BLaER1 treated with 17β-estradiol and CSF1 and Interleukin-3, amounts not matched to agents 10 nM and 100 nM (cell line): ENCODE data around the gene TOPBP1.
A peak's percentile ranks its signal among the peaks of the same experiment; 100 is the strongest.

Source experiments
- H3K27ac ChIP-seq, 11 experiments: shearing (Covaris generic); formaldehyde crosslinking; 2 replicates each; pipeline ENCODE4 v1.8.1; 2022
- H3K27me3 ChIP-seq, 11 experiments: shearing (Covaris generic); formaldehyde crosslinking; 2 replicates each; pipeline ENCODE4 v1.8.1; 2022
- H3K36me3 ChIP-seq, 11 experiments: shearing (Covaris generic); formaldehyde crosslinking; 2 replicates each; pipeline ENCODE4 v1.8.1; 2022
- H3K4me1 ChIP-seq, 10 experiments: shearing (Covaris generic); formaldehyde crosslinking; 2 replicates each; pipeline ENCODE4 v1.8.1; 2022
- H3K4me2 ChIP-seq, 11 experiments: shearing (Covaris generic); formaldehyde crosslinking; 2 replicates each; pipeline ENCODE4 v1.8.1; 2022
- H3K4me3 ChIP-seq, 10 experiments: shearing (Covaris generic); formaldehyde crosslinking; 2 replicates each; pipeline ENCODE4 v1.8.1; 2022
- H3K9ac ChIP-seq, 11 experiments: shearing (Covaris generic); formaldehyde crosslinking; 2 replicates each; pipeline ENCODE4 v1.8.1; 2022
- H3K9me3 ChIP-seq, 11 experiments: shearing (Covaris generic); formaldehyde crosslinking; replicated peaks in 1 of 11; 2 replicates each; pipeline ENCODE4 v1.8.1; 2022
- H4K20me1 ChIP-seq, 11 experiments: shearing (Covaris generic); formaldehyde crosslinking; 2 replicates each; pipeline ENCODE4 v1.8.1; 2022
- Cebpa-rat ChIP-seq, 11 experiments: shearing (Covaris generic); IDR thresholded peaks; 2 replicates each; pipeline ENCODE4 v1.8.1; 2022

Gene TOPBP1

GRCh38 chr3:133663569-133664313 is 2.0 kb upstream of the TOPBP1 start:
- Histone ChIP-seq H4K20me1 (peaks cover 0 to 22% (median 4%) of the 10 kb centered on the region in 11 experiments; a peak in 6 of 22 replicates), H3K9ac (no peak overlapping the region), H3K4me3 (no peak overlapping the region), H3K36me3 (peaks cover 7 to 18% (median 12%) of the 10 kb centered on the region in 11 experiments; a peak in 20 of 22 replicates), H3K9me3 (no peaks in the 10 kb centered on the region), H3K27ac (no peak overlapping the region), H3K4me2 (peak overlapping the region in 3 of 11 experiments; percentile 80 to 95 (median 94); a peak in 3 of 22 replicates), H3K27me3 (no peaks in the 10 kb centered on the region), H3K4me1 (peaks cover 27 to 39% (median 35%) of the 10 kb centered on the region in 10 experiments)
- TF ChIP-seq Cebpa-rat (IDR thresholded peaks at IDR 0.05) = no peak

- Histone ChIP-seq H4K20me1 (peaks cover 0 to 34% (median 9%) of the 10 kb centered on the region in 11 experiments; a peak in 9 of 22 replicates), H3K4me2 (peak overlapping the region; percentile 80 to 99 (median 94)), H3K4me3 (peak overlapping the region; percentile 83 to 96 (median 93)), H3K9me3 (no peaks in the 10 kb centered on the region), H3K36me3 (peaks cover 20 to 33% (median 27%) of the 10 kb centered on the region in 11 experiments), H3K4me1 (peaks cover 27 to 47% (median 40%) of the 10 kb centered on the region in 10 experiments), H3K27ac (peak overlapping the region; percentile 87 to 97 (median 95)), H3K9ac (peak overlapping the region; percentile 91 to 97 (median 96)), H3K27me3 (no peaks in the 10 kb centered on the region)
- no peak for TF ChIP-seq Cebpa-rat (IDR thresholded peaks at IDR 0.05)
These were observed 524 bp upstream of the TOPBP1 start for GRCh38 chr3:133662278-133662651.

- peak overlapping the region; percentile 91 to 97 (median 96); a peak in 13 of 22 replicates for H3K9ac ChIP-seq
- peaks cover 0 to 37% (median 9%) of the 10 kb centered on the region in 11 experiments; a peak in 10 of 22 replicates for H4K20me1 ChIP-seq
- no peaks in the 10 kb centered on the region for H3K9me3 ChIP-seq
- peaks cover 45 to 57% (median 51%) of the 10 kb centered on the region in 11 experiments for H3K36me3 ChIP-seq
- peak overlapping the region; percentile 80 to 99 (median 94) for H3K4me2 ChIP-seq
- peaks cover 27 to 47% (median 40%) of the 10 kb centered on the region in 10 experiments for H3K4me1 ChIP-seq
- H3K4me3 ChIP-seq = peak overlapping the region in 9 of 10 experiments; percentile 83 to 96 (median 93); a peak in 14 of 20 replicates
- no peak overlapping the region for H3K27ac ChIP-seq
- TF ChIP-seq Cebpa-rat (IDR thresholded peaks at IDR 0.05) = no peak
- no peaks in the 10 kb centered on the region for H3K27me3 ChIP-seq
These were observed 1.9 kb downstream of the TOPBP1 start for GRCh38 chr3:133659806-133660205.

- H3K9me3 ChIP-seq = no peaks in the 10 kb centered on the region
- no peak overlapping the region for H3K27ac ChIP-seq
- H3K9ac ChIP-seq = no peak overlapping the region
- H3K4me1 ChIP-seq = peaks cover 18 to 31% (median 24%) of the 10 kb centered on the region in 10 experiments
- peaks cover 83 to 96% (median 89%) of the 10 kb centered on the region in 11 experiments for H3K36me3 ChIP-seq
- no peaks in the 10 kb centered on the region for H3K27me3 ChIP-seq
- no peak for TF ChIP-seq Cebpa-rat (IDR thresholded peaks at IDR 0.05)
- no peak overlapping the region for H3K4me2 ChIP-seq
- peaks cover 0 to 44% (median 22%) of the 10 kb centered on the region in 11 experiments; a peak in 12 of 22 replicates for H4K20me1 ChIP-seq
- no peak overlapping the region for H3K4me3 ChIP-seq
These were observed 5.8 kb downstream of the TOPBP1 start for GRCh38 chr3:133655731-133656515.

GRCh38 chr3:133649486-133650068 is 12.2 kb downstream of the TOPBP1 start:
- no peak overlapping the region for H3K4me2 ChIP-seq
- H3K9me3 ChIP-seq = no peaks in the 10 kb centered on the region
- H4K20me1 ChIP-seq = peaks cover 0 to 46% (median 3%) of the 10 kb centered on the region in 11 experiments; a peak in 9 of 22 replicates
- no peaks in the 10 kb centered on the region for H3K4me1 ChIP-seq
- no peak for TF ChIP-seq Cebpa-rat (IDR thresholded peaks at IDR 0.05)
- H3K27ac ChIP-seq = no peak overlapping the region
- H3K27me3 ChIP-seq = no peaks in the 10 kb centered on the region
- peaks cover 95 to 100% (median 99%) of the 10 kb centered on the region in 11 experiments for H3K36me3 ChIP-seq
- H3K9ac ChIP-seq = no peak overlapping the region
- H3K4me3 ChIP-seq = no peak overlapping the region

GRCh38 chr3:133644768-133645167 is 17.0 kb downstream of the TOPBP1 start:
- peaks cover 96 to 100% (median 100%) of the 10 kb centered on the region in 11 experiments for H3K36me3 ChIP-seq
- no peak for TF ChIP-seq Cebpa-rat (IDR thresholded peaks at IDR 0.05)

GRCh38 chr3:133643611-133644010 is 18.1 kb downstream of the TOPBP1 start:
- Histone ChIP-seq H3K27me3 (no peaks in the 10 kb centered on the region), H3K9ac (no peak overlapping the region), H3K27ac (no peak overlapping the region), H3K4me2 (no peak overlapping the region), H4K20me1 (peaks cover 0 to 22% (median 6%) of the 10 kb centered on the region in 11 experiments; a peak in 8 of 22 replicates), H3K4me1 (no peaks in the 10 kb centered on the region), H3K36me3 (peaks cover 96 to 100% (median 100%) of the 10 kb centered on the region in 11 experiments), H3K9me3 (peaks cover 0 to 9% (median 4%) of the 10 kb centered on the region in 11 experiments; a peak in 7 of 22 replicates), H3K4me3 (no peak overlapping the region)
- no peak for TF ChIP-seq Cebpa-rat (IDR thresholded peaks at IDR 0.05)

More at GRCh38 chr3:133644768-133645167, 17.0 kb downstream of the TOPBP1 start:
- Histone ChIP-seq H3K27ac (no peak overlapping the region), H3K4me2 (no peak overlapping the region), H3K4me1 (no peaks in the 10 kb centered on the region), H3K9me3 (peaks cover 0 to 3% (median 0%) of the 10 kb centered on the region in 11 experiments; a peak in 4 of 22 replicates), H3K9ac (no peak overlapping the region), H3K27me3 (no peaks in the 10 kb centered on the region), H4K20me1 (peaks cover 0 to 29% (median 6%) of the 10 kb centered on the region in 11 experiments; a peak in 7 of 22 replicates), H3K4me3 (no peak overlapping the region)

- no peaks in the 10 kb centered on the region for H3K4me1 ChIP-seq
- H3K4me2 ChIP-seq = no peak overlapping the region
- H3K4me3 ChIP-seq = no peak overlapping the region
- no peaks in the 10 kb centered on the region for H3K27me3 ChIP-seq
- no peak for TF ChIP-seq Cebpa-rat (IDR thresholded peaks at IDR 0.05)
- H3K9ac ChIP-seq = no peak overlapping the region
- peaks cover 0 to 9% (median 4%) of the 10 kb centered on the region in 11 experiments; a peak in 7 of 22 replicates for H3K9me3 ChIP-seq
- H3K27ac ChIP-seq = no peak overlapping the region
- peaks cover 96 to 100% (median 100%) of the 10 kb centered on the region in 11 experiments for H3K36me3 ChIP-seq
- peaks cover 0 to 20% (median 0%) of the 10 kb centered on the region in 11 experiments; a peak in 6 of 22 replicates for H4K20me1 ChIP-seq
These were observed 20.5 kb downstream of the TOPBP1 start for GRCh38 chr3:133641254-133641653.
